Effector memory CD8-positive, alpha-beta T cell (primary cell): Measurements from ENCODE around the gene MAPKAPK2.

Source experiments
- ATAC-seq: fragments of 150-1000 bp; cut with Tn5 transposase; replicated peaks from 2 replicates; pipeline ENCODE4 v1.10.0; 2021; ENCODE audit warnings: mild to moderate bottlenecking, moderate library complexity
- DNase-seq, 3 experiments: peaks; one replicate each; pipeline ENCODE4 v3.0.0; 2021
- H3K27ac Mint-ChIP-seq, 2 donors: one replicate each; pipeline ENCODE4 v1.8.0; 2022; ENCODE audit warnings: mild to moderate bottlenecking in 2 of 2, mixed read lengths in 2 of 2, moderate library complexity in 2 of 2
- H3K27me3 Mint-ChIP-seq, 2 donors: one replicate each; pipeline ENCODE4 v1.8.0; 2022; ENCODE audit warnings: mixed read lengths in 2 of 2
- H3K36me3 Mint-ChIP-seq: one replicate; pipeline ENCODE4 v1.8.0; 2022; ENCODE audit warnings: mild to moderate bottlenecking, moderate library complexity, mixed read lengths; ENCODE audit not compliant: insufficient read depth
- H3K4me1 Mint-ChIP-seq, 2 donors: one replicate each; pipeline ENCODE4 v1.8.0; 2022; ENCODE audit warnings: low read depth in 2 of 2, mixed read lengths in 2 of 2
- H3K4me3 Mint-ChIP-seq, 2 donors: one replicate each; pipeline ENCODE4 v1.8.0; 2022; ENCODE audit warnings: mild to moderate bottlenecking in 2 of 2, mixed read lengths in 2 of 2, moderate library complexity in 2 of 2
- H3K9me3 Mint-ChIP-seq, 2 donors: one replicate each; pipeline ENCODE4 v1.8.0; 2022; ENCODE audit warnings: mixed read lengths in 2 of 2

The MAPKAPK2 gene

GRCh38 chr1:206681359-206681758 lies 3.3 kb upstream of the MAPKAPK2 start:
- ATAC-seq (no peak), DNase-seq (no peak)
- H3K27me3 Mint-ChIP-seq: peaks cover 6 to 9% of the 10 kb centered on the region in 2 donors
- peaks cover 23% of the 10 kb centered on the region for H3K36me3 Mint-ChIP-seq
- no peaks in the 10 kb centered on the region for H3K9me3 Mint-ChIP-seq
- no peak overlapping the region for H3K4me3 Mint-ChIP-seq
- H3K27ac Mint-ChIP-seq: no peak overlapping the region
- peaks cover 3 to 8% of the 10 kb centered on the region in 2 donors for H3K4me1 Mint-ChIP-seq

- ATAC-seq: no peak
- peaks cover 11 to 15% of the 10 kb centered on the region in 2 donors for H3K4me1 Mint-ChIP-seq
- peaks cover 6 to 9% of the 10 kb centered on the region in 2 donors for H3K27me3 Mint-ChIP-seq
- peaks cover 30% of the 10 kb centered on the region for H3K36me3 Mint-ChIP-seq
- DNase-seq: no peak
- H3K4me3 Mint-ChIP-seq: no peak overlapping the region
- no peaks in the 10 kb centered on the region for H3K9me3 Mint-ChIP-seq
- no peak overlapping the region for H3K27ac Mint-ChIP-seq
Observed at GRCh38 chr1:206682111-206682510, 2.6 kb upstream of the MAPKAPK2 start.

- DNase-seq: no peak
- H3K4me1 Mint-ChIP-seq: peaks cover 23 to 27% of the 10 kb centered on the region in 2 donors
- H3K27me3 Mint-ChIP-seq: peaks cover 5 to 9% of the 10 kb centered on the region in 2 donors
- no peaks in the 10 kb centered on the region for H3K9me3 Mint-ChIP-seq
- H3K27ac Mint-ChIP-seq: no peak overlapping the region
- peaks cover 33% of the 10 kb centered on the region for H3K36me3 Mint-ChIP-seq
- no peak for ATAC-seq
- no peak overlapping the region for H3K4me3 Mint-ChIP-seq
Observed at GRCh38 chr1:206683313-206683712, 1.4 kb upstream of the MAPKAPK2 start.

- ATAC-seq (no peak), DNase-seq (no peak)
- Mint-ChIP-seq H3K9me3 (no peaks in the 10 kb centered on the region), H3K36me3 (peaks cover 35% of the 10 kb centered on the region), H3K4me3 (peak overlapping the region; percentile 70 to 76), H3K27ac (peak overlapping the region; percentile 97 to 98), H3K4me1 (peaks cover 27 to 30% of the 10 kb centered on the region in 2 donors), H3K27me3 (peaks cover 0 to 9% of the 10 kb centered on the region in 2 donors)
Observed at GRCh38 chr1:206684003-206684402, 702 bp upstream of the MAPKAPK2 start.

GRCh38 chr1:206685334-206685768 lies 646 bp downstream of the MAPKAPK2 start:
- peak overlapping the region; percentile 97 to 98 for H3K27ac Mint-ChIP-seq
- DNase-seq (peak; percentile 15 to 30 (median 29)), ATAC-seq (peak; percentile 34)
- no peaks in the 10 kb centered on the region for H3K9me3 Mint-ChIP-seq
- H3K4me3 Mint-ChIP-seq: peak overlapping the region; percentile 96 to 98
- peaks cover 39 to 40% of the 10 kb centered on the region in 2 donors for H3K4me1 Mint-ChIP-seq
- H3K27me3 Mint-ChIP-seq: no peaks in the 10 kb centered on the region
- peaks cover 47% of the 10 kb centered on the region for H3K36me3 Mint-ChIP-seq

GRCh38 chr1:206685769-206686477 lies 1.2 kb downstream of the MAPKAPK2 start:
- Mint-ChIP-seq H3K27me3 (no peaks in the 10 kb centered on the region), H3K4me1 (peaks cover 45 to 46% of the 10 kb centered on the region in 2 donors)
- peak; percentile 42 to 49 (median 43) for DNase-seq

GRCh38 chr1:206686478-206687249 lies 2.0 kb downstream of the MAPKAPK2 start:
- peak; percentile 28 to 38 (median 32) for DNase-seq
- Mint-ChIP-seq H3K27me3 (no peaks in the 10 kb centered on the region), H3K27ac (peak overlapping the region; percentile 97 to 98), H3K4me1 (peaks cover 52% of the 10 kb centered on the region in 2 donors), H3K9me3 (no peaks in the 10 kb centered on the region), H3K36me3 (peaks cover 52% of the 10 kb centered on the region), H3K4me3 (peak overlapping the region; percentile 96 to 98)
- peak; percentile 50 for ATAC-seq

More at GRCh38 chr1:206685769-206686477, 1.2 kb downstream of the MAPKAPK2 start:
- Mint-ChIP-seq H3K9me3 (no peaks in the 10 kb centered on the region), H3K27ac (peak overlapping the region; percentile 97 to 98), H3K36me3 (peaks cover 48% of the 10 kb centered on the region), H3K4me3 (peak overlapping the region; percentile 96 to 98)
- peak; percentile 50 for ATAC-seq

GRCh38 chr1:206687251-206687914 lies 2.7 kb downstream of the MAPKAPK2 start:
- H3K9me3 Mint-ChIP-seq: no peaks in the 10 kb centered on the region
- H3K27ac Mint-ChIP-seq: peak overlapping the region; percentile 97 to 98
- no peak for DNase-seq
- peaks cover 59% of the 10 kb centered on the region in 2 donors for H3K4me1 Mint-ChIP-seq
- peak overlapping the region; percentile 96 to 98 for H3K4me3 Mint-ChIP-seq
- H3K36me3 Mint-ChIP-seq: peaks cover 57% of the 10 kb centered on the region
- H3K27me3 Mint-ChIP-seq: no peaks in the 10 kb centered on the region
- ATAC-seq: no peak

- Mint-ChIP-seq H3K4me1 (peaks cover 65% of the 10 kb centered on the region in 2 donors), H3K36me3 (peaks cover 60% of the 10 kb centered on the region), H3K9me3 (no peaks in the 10 kb centered on the region), H3K27me3 (no peaks in the 10 kb centered on the region), H3K27ac (peak overlapping the region; percentile 80 to 98), H3K4me3 (peak overlapping the region; percentile 96 to 98)
- no peak for ATAC-seq
- no peak for DNase-seq
Observed at GRCh38 chr1:206687915-206688442, 3.3 kb downstream of the MAPKAPK2 start.

GRCh38 chr1:206690516-206690915 lies 5.8 kb downstream of the MAPKAPK2 start:
- peaks cover 82 to 88% of the 10 kb centered on the region in 2 donors for H3K4me1 Mint-ChIP-seq
- DNase-seq (no peak), ATAC-seq (no peak)
- H3K4me3 Mint-ChIP-seq: peak overlapping the region; percentile 4 to 20
- H3K27ac Mint-ChIP-seq: peak overlapping the region; percentile 30 to 88
- no peaks in the 10 kb centered on the region for H3K27me3 Mint-ChIP-seq
- no peaks in the 10 kb centered on the region for H3K9me3 Mint-ChIP-seq
- peaks cover 65% of the 10 kb centered on the region for H3K36me3 Mint-ChIP-seq

GRCh38 chr1:206691604-206692003 lies 6.9 kb downstream of the MAPKAPK2 start:
- peak overlapping the region; percentile 33 to 80 for H3K27ac Mint-ChIP-seq
- peaks cover 88 to 93% of the 10 kb centered on the region in 2 donors for H3K4me1 Mint-ChIP-seq
- ATAC-seq (no peak), DNase-seq (no peak)
- H3K36me3 Mint-ChIP-seq: peaks cover 64% of the 10 kb centered on the region
- H3K27me3 Mint-ChIP-seq: no peaks in the 10 kb centered on the region
- H3K9me3 Mint-ChIP-seq: no peaks in the 10 kb centered on the region
- peak overlapping the region; percentile 3 to 50 for H3K4me3 Mint-ChIP-seq

GRCh38 chr1:206693029-206693428 lies 8.3 kb downstream of the MAPKAPK2 start:
- peak overlapping the region in 1 of 2 donors; percentile 50 for H3K4me3 Mint-ChIP-seq
- DNase-seq (no peak), ATAC-seq (no peak)
- H3K27me3 Mint-ChIP-seq: no peaks in the 10 kb centered on the region
- H3K27ac Mint-ChIP-seq: peak overlapping the region; percentile 58 to 80
- H3K4me1 Mint-ChIP-seq: peaks cover 87 to 93% of the 10 kb centered on the region in 2 donors
- H3K9me3 Mint-ChIP-seq: no peaks in the 10 kb centered on the region
- peaks cover 69% of the 10 kb centered on the region for H3K36me3 Mint-ChIP-seq

- Mint-ChIP-seq H3K27me3 (no peaks in the 10 kb centered on the region), H3K4me3 (peak overlapping the region; percentile 23 to 50), H3K36me3 (peaks cover 70% of the 10 kb centered on the region), H3K27ac (peak overlapping the region; percentile 58 to 80), H3K9me3 (no peaks in the 10 kb centered on the region), H3K4me1 (peaks cover 86 to 95% of the 10 kb centered on the region in 2 donors)
- no peak for DNase-seq
- ATAC-seq: peak; percentile 23
Observed at GRCh38 chr1:206693592-206693991, 8.9 kb downstream of the MAPKAPK2 start.
